GM13976 (cell line): Measurements from ENCODE around the gene ZBTB11.

Source experiments
- DNase-seq: peaks from one replicate; pipeline ENCODE4 v3.0.0; 2012; ENCODE audit warnings: low spot score
- in situ Hi-C: fragments of 300-500 bp; cut with MboI; formaldehyde crosslinking; loops from one replicate; pipeline ENCODE4 v1.12.0; 2022; ENCODE audit warnings: low sequenced_read_pairs, mixed read lengths, inconsistent platforms; ENCODE audit not compliant: unreplicated experiment
- TF ChIP-seq, protein P1 (sequence below): IDR thresholded peaks from 2 replicates; pipeline ENCODE4 v1.5.1; 2012; ENCODE audit warnings: borderline replicate concordance, mild to moderate bottlenecking; ENCODE audit not compliant: insufficient read depth; ENCODE audit errors: extremely low read depth, missing control alignments, control extremely low read depth

ZBTB11 gene

DNA sequence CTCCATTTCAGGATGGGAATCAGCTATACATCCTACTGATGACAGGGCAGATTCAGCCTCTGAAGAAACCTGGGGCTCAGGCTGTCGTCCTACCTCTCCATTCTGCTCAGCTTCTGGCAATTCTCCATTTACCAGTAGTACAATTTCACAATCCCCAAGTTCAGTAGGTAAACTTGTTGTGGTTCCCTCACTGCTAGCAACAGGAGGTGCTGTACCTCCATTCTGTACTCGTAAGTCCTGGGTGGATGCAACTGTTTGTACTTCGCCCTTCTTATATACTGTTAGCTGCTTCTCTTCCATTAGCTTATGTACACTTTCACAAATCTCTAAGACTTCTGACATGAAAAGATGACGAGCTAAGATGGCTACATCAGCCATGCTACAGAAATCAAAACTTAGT lies 11.6 kb downstream of the ZBTB11 start:
- no peak for DNase-seq
- in situ Hi-C loops: no loop called here
- TF ChIP-seq, protein P1, sequence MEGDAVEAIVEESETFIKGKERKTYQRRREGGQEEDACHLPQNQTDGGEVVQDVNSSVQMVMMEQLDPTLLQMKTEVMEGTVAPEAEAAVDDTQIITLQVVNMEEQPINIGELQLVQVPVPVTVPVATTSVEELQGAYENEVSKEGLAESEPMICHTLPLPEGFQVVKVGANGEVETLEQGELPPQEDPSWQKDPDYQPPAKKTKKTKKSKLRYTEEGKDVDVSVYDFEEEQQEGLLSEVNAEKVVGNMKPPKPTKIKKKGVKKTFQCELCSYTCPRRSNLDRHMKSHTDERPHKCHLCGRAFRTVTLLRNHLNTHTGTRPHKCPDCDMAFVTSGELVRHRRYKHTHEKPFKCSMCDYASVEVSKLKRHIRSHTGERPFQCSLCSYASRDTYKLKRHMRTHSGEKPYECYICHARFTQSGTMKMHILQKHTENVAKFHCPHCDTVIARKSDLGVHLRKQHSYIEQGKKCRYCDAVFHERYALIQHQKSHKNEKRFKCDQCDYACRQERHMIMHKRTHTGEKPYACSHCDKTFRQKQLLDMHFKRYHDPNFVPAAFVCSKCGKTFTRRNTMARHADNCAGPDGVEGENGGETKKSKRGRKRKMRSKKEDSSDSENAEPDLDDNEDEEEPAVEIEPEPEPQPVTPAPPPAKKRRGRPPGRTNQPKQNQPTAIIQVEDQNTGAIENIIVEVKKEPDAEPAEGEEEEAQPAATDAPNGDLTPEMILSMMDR: no peak

DNA sequence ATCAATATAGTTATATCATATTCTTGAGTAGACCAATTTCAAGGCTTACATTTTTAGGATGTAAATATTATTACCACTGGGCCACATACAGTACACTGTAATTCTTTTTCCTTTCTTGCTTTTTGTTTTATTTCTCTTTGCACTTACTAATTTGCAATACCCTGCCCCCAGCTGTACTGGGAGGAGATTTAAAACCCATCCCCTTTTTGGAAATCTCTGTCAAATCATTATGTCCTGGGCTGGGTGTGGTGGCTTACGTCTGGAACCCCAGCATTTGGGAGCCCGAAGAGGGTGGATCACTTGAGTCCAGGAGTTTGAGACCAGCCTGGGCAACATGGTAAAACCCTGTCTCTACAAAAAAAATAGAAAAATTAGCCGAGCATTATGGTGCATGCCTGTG lies 16.2 kb downstream of the ZBTB11 start:
- in situ Hi-C loops: no loop called here

DNA sequence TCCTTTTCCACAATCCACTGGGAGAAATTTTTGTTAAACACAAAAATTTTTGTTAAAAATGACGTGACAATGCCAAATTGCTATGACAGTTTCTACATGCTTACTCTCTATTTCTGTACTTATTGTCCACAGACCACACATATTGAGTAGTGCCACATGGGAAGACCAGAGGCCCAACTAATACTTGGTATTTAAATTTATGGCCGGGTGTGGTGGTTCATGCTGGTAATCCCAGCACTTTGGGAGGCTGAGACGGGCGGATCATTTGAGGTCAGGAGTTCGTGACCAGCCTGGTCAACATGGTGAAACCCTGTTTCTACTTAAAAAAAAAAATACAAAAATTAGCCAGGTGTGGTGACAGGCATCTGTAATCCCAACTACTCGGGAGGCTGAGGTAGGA lies 20.3 kb downstream of the ZBTB11 start:
- in situ Hi-C loops: no loop called here
- DNase-seq: no peak
- TF ChIP-seq, protein P1: no peak

More for the DNA sequence above, 16.2 kb downstream of the ZBTB11 start:
- no peak for DNase-seq
- TF ChIP-seq, protein P1: no peak

DNA sequence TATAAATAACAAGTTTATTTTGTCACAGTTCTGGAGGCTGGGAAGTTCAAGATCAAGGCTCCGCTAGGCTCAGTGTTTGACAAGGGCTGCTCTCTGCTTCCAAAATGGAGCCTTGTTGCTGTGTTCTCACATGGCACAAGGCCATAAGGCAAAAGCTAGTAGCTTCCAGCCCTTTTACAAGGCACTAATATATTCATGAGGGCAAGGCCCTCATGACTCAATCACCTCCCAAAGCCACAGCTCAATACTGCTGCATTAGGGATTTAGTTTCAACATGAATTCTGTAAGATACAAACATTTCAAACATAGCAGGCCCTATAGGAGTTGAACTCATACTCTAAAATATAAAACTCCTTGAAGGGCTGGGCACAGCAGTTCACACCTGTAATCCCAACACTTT lies 30.2 kb downstream of the ZBTB11 start:
- DNase-seq: no peak
- in situ Hi-C loops: no loop called here
- TF ChIP-seq, protein P1: no peak

DNA sequence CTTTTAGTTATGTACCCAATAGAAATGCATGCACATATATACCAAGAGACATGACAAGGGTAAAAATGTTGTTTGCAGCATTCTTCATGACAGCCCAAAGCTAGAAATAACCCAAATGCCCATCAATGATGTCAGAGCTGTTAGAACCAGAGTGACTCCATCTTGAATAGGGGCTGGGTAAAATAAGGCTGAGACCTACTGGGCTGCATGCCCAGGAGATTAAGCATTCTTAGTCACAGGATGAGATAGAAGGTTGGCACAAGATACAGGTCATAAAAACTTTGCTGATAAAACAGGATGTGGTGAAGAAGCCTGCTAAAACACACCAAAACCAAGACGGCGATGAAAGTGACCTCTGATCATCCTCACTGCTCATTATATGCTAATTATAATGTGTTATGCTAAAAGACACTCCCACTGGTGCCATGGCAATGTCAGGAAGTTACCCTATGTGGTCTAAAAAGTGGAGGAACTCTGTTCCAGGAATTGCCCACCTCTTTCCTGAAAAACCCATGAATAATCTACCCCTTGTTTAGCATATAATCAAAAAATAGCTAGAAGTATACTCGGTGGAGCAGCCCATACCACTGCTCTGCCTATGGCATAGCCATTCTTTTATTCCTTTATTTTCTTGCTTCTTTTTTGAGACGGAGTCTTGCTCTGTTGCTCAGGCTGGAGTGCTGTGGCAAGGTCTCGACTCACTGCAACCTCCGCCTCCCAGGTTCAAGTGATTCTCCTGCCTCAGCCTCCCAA lies 32.9 kb downstream of the ZBTB11 start:
- TF ChIP-seq, protein P1: no peak
- in situ Hi-C loops: no loop called here
- no peak for DNase-seq

DNA sequence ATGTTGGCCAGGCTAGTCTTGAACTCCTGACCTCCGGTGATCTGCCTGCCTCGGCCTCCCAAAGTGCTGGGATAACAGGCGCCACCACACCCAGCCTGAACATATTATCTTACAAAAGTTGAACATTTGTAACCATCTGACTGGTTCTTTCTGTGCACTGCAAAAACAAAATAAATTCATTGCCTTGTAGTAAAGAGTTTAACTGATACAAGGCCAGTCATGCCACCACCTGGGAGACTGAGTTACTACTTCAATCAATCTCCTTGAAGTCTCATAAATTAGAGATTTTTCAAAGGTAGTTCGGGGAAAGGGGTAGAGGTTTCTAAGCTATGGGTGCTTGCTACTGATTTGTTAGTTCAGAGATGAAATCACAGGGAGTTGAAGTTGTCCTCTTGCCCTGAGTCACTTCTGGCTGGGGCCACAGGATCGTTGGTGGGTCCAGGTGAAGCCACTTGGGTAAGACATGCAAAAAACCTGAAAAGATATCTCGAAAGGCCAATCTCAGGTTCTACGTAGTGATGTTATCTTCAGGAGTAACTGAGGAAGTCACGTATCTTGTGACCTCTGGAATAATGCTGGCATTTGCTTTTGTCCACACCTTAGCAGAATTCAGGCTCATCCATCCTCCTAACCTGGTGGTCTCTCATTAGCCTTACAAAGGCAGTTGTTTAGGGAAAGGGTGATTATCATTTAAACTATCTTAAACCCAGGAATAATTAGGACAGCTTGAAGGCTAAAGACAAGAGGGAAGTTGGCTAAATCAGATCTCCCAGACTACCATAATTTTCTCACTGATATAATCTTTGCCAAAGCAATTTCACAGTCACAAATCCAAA lies 33.7 kb downstream of the ZBTB11 start:
- in situ Hi-C loops: no loop called here
- no peak for DNase-seq
- TF ChIP-seq, protein P1: no peak
